Right kidney (tissue), 1 donor: ENCODE measurements around the gene SCGB1A1.
"Not testable (repeated sequence)": the region's sequence is repeated elsewhere in the genome, so short reads cannot be mapped to it uniquely, and the experiment has no call there.

Source experiments
- DNase-seq: peaks from one replicate; pipeline ENCODE4 v3.0.0-alpha.2; 2016

SCGB1A1 gene

GRCh38 chr11:62421996-62422395 is 3.2 kb downstream of the SCGB1A1 start:
- no peak for DNase-seq

GRCh38 chr11:62423012-62423411 is 4.2 kb downstream of the SCGB1A1 start:
- no peak for DNase-seq

GRCh38 chr11:62427630-62428233 is 8.9 kb downstream of the SCGB1A1 start:
- DNase-seq: no peak

- DNase-seq: no peak
Observed at GRCh38 chr11:62428871-62429560, 10.2 kb downstream of the SCGB1A1 start.

GRCh38 chr11:62430425-62430824 is 11.6 kb downstream of the SCGB1A1 start:
- DNase-seq: no peak

GRCh38 chr11:62431171-62431901 is 12.5 kb downstream of the SCGB1A1 start:
- DNase-seq: no peak

GRCh38 chr11:62432695-62433094 is 13.9 kb downstream of the SCGB1A1 start:
- DNase-seq: no peak

GRCh38 chr11:62433141-62433903 is 14.5 kb downstream of the SCGB1A1 start:
- peak; percentile 47 for DNase-seq

GRCh38 chr11:62433904-62434276 is 15.1 kb downstream of the SCGB1A1 start:
- DNase-seq: peak; percentile 45

GRCh38 chr11:62435846-62436660 is 17.2 kb downstream of the SCGB1A1 start:
- no peak for DNase-seq

GRCh38 chr11:62437616-62438015 is 18.8 kb downstream of the SCGB1A1 start:
- DNase-seq: no peak

- DNase-seq: no peak
Observed at GRCh38 chr11:62438641-62439040, 19.8 kb downstream of the SCGB1A1 start.

GRCh38 chr11:62439785-62440602 is 21.2 kb downstream of the SCGB1A1 start:
- no peak for DNase-seq

GRCh38 chr11:62443390-62444235 is 24.8 kb downstream of the SCGB1A1 start:
- no peak for DNase-seq

- DNase-seq: peak; percentile 37
Observed at GRCh38 chr11:62444236-62444833, 25.5 kb downstream of the SCGB1A1 start.

- DNase-seq: peak; percentile 37
Observed at GRCh38 chr11:62444835-62445234, 26.0 kb downstream of the SCGB1A1 start.

- DNase-seq: no peak
Observed at GRCh38 chr11:62445314-62445740, 26.5 kb downstream of the SCGB1A1 start.

GRCh38 chr11:62446091-62446490 is 27.3 kb downstream of the SCGB1A1 start:
- DNase-seq: no peak

GRCh38 chr11:62449451-62449851 is 30.6 kb downstream of the SCGB1A1 start:
- DNase-seq: no peak

- not testable (repeated sequence) for DNase-seq
Observed at GRCh38 chr11:62449912-62450311, 31.1 kb downstream of the SCGB1A1 start.
